VCaP (cell line): ENCODE results near the gene IFT88.

Experiments
- H3K27ac ChIP-seq: fragments of 450-650 bp; 2 replicates; pipeline ENCODE4 v1.5.1; 2017
- CTCF ChIP-seq: fragments of 450-650 bp; conservative IDR thresholded peaks from 2 replicates; pipeline ENCODE4 v1.5.1; 2017; ENCODE audit warnings: mild to moderate bottlenecking, moderate library complexity

The IFT88 gene

GRCh38 chr13:20686167-20686566 lies 119.2 kb downstream of the IFT88 start:
- no peak for TF ChIP-seq CTCF
- peak overlapping the region; percentile 73 for H3K27ac ChIP-seq

GRCh38 chr13:20686863-20687579 lies 120.1 kb downstream of the IFT88 start:
- no peak for TF ChIP-seq CTCF
- H3K27ac ChIP-seq, result no peak overlapping the region

- TF ChIP-seq CTCF, result no peak
- H3K27ac ChIP-seq, result no peak overlapping the region
Measured at GRCh38 chr13:20689291-20689690, 122.3 kb downstream of the IFT88 start.

- no peak for TF ChIP-seq CTCF
- no peak overlapping the region for H3K27ac ChIP-seq
Measured at GRCh38 chr13:20691616-20692015, 124.7 kb downstream of the IFT88 start.

GRCh38 chr13:20696073-20696472 lies 129.1 kb downstream of the IFT88 start:
- TF ChIP-seq CTCF, result no peak
- peak overlapping the region; percentile 60 for H3K27ac ChIP-seq

GRCh38 chr13:20699715-20700114 lies 132.8 kb downstream of the IFT88 start:
- no peak overlapping the region for H3K27ac ChIP-seq
- no peak for TF ChIP-seq CTCF

GRCh38 chr13:20700288-20700687 lies 133.3 kb downstream of the IFT88 start:
- no peak for TF ChIP-seq CTCF
- H3K27ac ChIP-seq, result no peak overlapping the region
